OCI-LY7 (cell line): ENCODE measurements around the gene ACACA.

Experiments
- EZH2phosphoT487 ChIP-seq: fragments of 200-600 bp; sonication (generic); IDR thresholded peaks from 2 replicates; pipeline ENCODE4 v1.6.1; 2018; ENCODE audit warnings: low read depth, borderline replicate concordance, mild to moderate bottlenecking, mixed run types, antibody characterized with exemption, low read length, moderate library complexity, mixed read lengths
- TF ChIP-seq, protein P1 (sequence below): fragments of 200-600 bp; sonication (generic); conservative IDR thresholded peaks from 2 replicates; pipeline ENCODE4 v1.5.1; 2014; ENCODE audit warnings: mild to moderate bottlenecking, antibody characterized with exemption, low read length, moderate library complexity, mixed read lengths

DNA sequence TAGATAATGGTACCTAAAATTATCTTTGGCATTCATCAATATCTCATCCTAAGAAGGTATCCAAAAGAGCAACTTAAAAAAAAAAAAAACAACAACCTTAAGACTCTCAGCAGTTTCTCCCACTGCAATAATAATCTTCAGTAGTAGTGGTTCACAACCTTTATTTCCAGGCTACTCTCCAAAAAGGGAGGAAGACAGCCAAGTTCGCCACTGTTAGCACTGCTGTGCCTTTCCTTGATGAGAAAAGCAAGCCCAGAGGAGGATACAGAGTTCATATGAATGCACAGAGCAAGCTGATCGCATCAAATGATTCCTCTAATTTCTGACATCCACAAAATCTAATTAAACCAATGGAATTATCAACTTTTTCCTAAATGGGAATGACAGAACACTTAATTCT, 258.5 kb downstream of the ACACA start:
- TF ChIP-seq, protein P1, sequence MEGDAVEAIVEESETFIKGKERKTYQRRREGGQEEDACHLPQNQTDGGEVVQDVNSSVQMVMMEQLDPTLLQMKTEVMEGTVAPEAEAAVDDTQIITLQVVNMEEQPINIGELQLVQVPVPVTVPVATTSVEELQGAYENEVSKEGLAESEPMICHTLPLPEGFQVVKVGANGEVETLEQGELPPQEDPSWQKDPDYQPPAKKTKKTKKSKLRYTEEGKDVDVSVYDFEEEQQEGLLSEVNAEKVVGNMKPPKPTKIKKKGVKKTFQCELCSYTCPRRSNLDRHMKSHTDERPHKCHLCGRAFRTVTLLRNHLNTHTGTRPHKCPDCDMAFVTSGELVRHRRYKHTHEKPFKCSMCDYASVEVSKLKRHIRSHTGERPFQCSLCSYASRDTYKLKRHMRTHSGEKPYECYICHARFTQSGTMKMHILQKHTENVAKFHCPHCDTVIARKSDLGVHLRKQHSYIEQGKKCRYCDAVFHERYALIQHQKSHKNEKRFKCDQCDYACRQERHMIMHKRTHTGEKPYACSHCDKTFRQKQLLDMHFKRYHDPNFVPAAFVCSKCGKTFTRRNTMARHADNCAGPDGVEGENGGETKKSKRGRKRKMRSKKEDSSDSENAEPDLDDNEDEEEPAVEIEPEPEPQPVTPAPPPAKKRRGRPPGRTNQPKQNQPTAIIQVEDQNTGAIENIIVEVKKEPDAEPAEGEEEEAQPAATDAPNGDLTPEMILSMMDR, result no peak
- TF ChIP-seq EZH2phosphoT487, result no peak
